Measurements from ENCODE around the gene SLC6A18.

DNA sequence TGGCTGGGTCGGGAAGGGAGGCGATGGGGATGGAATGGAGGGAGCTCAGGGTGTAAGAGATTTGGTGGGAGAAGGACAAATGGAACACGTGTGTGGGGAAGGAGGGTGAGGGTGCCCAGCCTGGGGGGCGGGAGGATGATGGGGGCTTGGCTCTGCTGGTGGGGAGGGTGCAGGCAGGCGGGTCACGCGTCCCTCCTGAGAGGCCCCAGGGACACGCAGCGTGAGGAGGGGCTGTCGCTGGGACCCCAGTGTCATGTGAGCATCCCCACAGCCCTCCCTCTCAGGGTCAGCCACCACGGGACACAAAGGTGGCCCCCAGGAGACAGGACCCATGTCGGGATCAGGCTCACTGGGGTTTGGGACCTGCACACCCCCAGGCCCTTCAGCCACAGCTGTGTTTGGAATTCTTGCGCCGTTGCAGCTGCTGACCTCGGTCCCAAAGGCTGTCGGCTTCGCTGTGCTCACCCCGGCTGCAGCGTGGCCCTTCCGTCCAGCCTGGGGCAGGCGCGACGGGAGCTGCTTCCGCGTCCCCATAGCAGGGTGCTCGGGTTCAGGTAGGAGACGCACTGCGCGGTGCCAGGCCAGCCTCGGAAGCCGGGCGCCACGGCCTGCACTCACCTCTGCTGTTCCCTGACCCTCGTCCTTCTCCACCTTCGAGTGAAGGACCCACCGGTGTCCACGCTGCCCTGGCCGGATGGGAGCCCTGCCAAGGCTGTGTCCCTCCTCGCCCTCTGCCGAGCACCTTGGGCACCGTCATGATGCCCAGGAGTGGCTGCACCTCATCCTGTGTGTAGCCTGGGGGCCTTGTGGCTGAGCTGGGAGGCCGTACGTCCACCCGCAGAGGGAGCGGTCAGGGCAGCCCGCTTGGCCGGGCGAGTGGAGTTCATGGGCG lies 18.4 kb upstream of the SLC6A18 start:
- TF ChIP-seq, protein P1, sequence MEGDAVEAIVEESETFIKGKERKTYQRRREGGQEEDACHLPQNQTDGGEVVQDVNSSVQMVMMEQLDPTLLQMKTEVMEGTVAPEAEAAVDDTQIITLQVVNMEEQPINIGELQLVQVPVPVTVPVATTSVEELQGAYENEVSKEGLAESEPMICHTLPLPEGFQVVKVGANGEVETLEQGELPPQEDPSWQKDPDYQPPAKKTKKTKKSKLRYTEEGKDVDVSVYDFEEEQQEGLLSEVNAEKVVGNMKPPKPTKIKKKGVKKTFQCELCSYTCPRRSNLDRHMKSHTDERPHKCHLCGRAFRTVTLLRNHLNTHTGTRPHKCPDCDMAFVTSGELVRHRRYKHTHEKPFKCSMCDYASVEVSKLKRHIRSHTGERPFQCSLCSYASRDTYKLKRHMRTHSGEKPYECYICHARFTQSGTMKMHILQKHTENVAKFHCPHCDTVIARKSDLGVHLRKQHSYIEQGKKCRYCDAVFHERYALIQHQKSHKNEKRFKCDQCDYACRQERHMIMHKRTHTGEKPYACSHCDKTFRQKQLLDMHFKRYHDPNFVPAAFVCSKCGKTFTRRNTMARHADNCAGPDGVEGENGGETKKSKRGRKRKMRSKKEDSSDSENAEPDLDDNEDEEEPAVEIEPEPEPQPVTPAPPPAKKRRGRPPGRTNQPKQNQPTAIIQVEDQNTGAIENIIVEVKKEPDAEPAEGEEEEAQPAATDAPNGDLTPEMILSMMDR (IDR thresholded peaks at IDR 0.05; ENCODE audit: low read depth, low read length, poor library complexity, severe bottlenecking): no peak
- TF ChIP-seq EZH2phosphoT487 (IDR thresholded peaks at IDR 0.05; ENCODE audit: borderline replicate concordance, low read length): no peak
